K562 (cell line): ENCODE data around the gene DUS1L. TPM values are rescaled to one million over a fixed set of nuclear protein-coding genes. Genes with fewer than 3 reads are reported as not detected.
A peak's percentile ranks its signal among the peaks of the same experiment; 100 is the strongest.

Experiments used
- ATAC-seq: fragments of 200-7000 bp; cut with Tn5 transposase; 3 replicates; pipeline ENCODE4 v1.9.1; 2020; ENCODE audit warnings: moderate library complexity
- BruUV-seq: library from RNA; stranded (reverse); fragments of 400-500 nt; replicated peaks from 2 replicates; lab custom pipeline; 2021; lab: Mats Ljungman, UMichigan
- CTCF ChIA-PET: fragments of 300-600 bp; formaldehyde crosslinking; extraction: SDS; loops from one replicate; lab custom pipeline; 2021; ENCODE audit warnings: low intra/inter-chr PET ratio; lab: Yijun Ruan, JAX
- POLR2A ChIA-PET: fragments of 300-600, 350-650 bp; sonication (Branson Sonifier 250); formaldehyde crosslinking; extraction: SDS; loops from one replicate; lab custom pipeline; 2021; ENCODE audit warnings: antibody characterized with exemption, inconsistent platforms; lab: Yijun Ruan, JAX
- DNase-seq, 4 experiments: peaks; one replicate each; pipeline versions ENCODE4 v3.0.0 to v3.0.0-alpha.2; 2011 to 2018; ENCODE audit warnings: low spot score in 3 of 4, mixed read lengths in 3 of 4; ENCODE audit errors: extremely low read depth in 1 of 4
- FAIRE-seq: peaks from 2 replicates; lab custom pipeline; 2011; peaks lifted over from hg19 to GRCh38; lab: Jason Lieb, UNC
- H2AFZ ChIP-seq: 2 replicates; pipeline ENCODE4 v1.6.0; 2011; ENCODE audit warnings: low read depth, low read length, control low read depth, inconsistent platforms
- H3K27ac ChIP-seq: fragments of 200-600 bp; 3 replicates; pipeline ENCODE4 v1.8.0; 2011; ENCODE audit warnings: low read depth, mild to moderate bottlenecking, control low read depth, inconsistent platforms, low read length, moderate library complexity, mixed read lengths; ENCODE audit errors: extremely low read depth
- H3K27me3 ChIP-seq, 2 experiments: fragments of 300-600 bp in 1 of 2; 2 replicates in 1 of 2; 3 replicates in 1 of 2; pipeline versions ENCODE4 v1.6.0 to v1.8.0; 2011; ENCODE audit warnings: inconsistent platforms in 2 of 2, low read length in 2 of 2, mild to moderate bottlenecking in 1 of 2, mixed read lengths in 1 of 2, moderate library complexity in 1 of 2; ENCODE audit not compliant: control insufficient read depth in 2 of 2, insufficient read depth in 2 of 2
- H3K36me3 ChIP-seq: fragments of 300-600 bp; 3 replicates; pipeline ENCODE4 v1.8.0; 2011; ENCODE audit warnings: mild to moderate bottlenecking, low read length, inconsistent platforms; ENCODE audit not compliant: control insufficient read depth, insufficient read depth
- H3K4me1 ChIP-seq, 2 experiments: fragments of 200-600 bp in 1 of 2; replicated peaks in 1 of 2; 2 replicates in 1 of 2; 3 replicates in 1 of 2; pipeline versions ENCODE4 v1.5.1 to v1.8.0; 2011; ENCODE audit warnings: inconsistent platforms in 2 of 2, low read length in 2 of 2, mild to moderate bottlenecking in 1 of 2, mixed read lengths in 1 of 2, moderate library complexity in 1 of 2; ENCODE audit not compliant: control insufficient read depth in 2 of 2, insufficient read depth in 2 of 2
- H3K4me2 ChIP-seq: 2 replicates; pipeline ENCODE4 v1.6.1; 2011; ENCODE audit warnings: low read length, control low read depth, inconsistent platforms, mixed read lengths; ENCODE audit not compliant: insufficient read depth
- H3K4me3 ChIP-seq: fragments of 200-600 bp; sonication (generic), shearing (Covaris generic); 2 replicates; pipeline ENCODE4 v1.5.1; 2016; ENCODE audit warnings: control low read depth, inconsistent platforms
- H3K79me2 ChIP-seq: fragments of 200-600 bp; 3 replicates; pipeline ENCODE4 v1.8.0; 2011; ENCODE audit warnings: low read length, inconsistent platforms; ENCODE audit not compliant: control insufficient read depth, insufficient read depth
- H3K9ac ChIP-seq, 2 experiments: 2 replicates each; pipeline versions ENCODE4 v1.6.0 to v1.6.1; 2011; ENCODE audit warnings: low read depth in 2 of 2, low read length in 2 of 2, control low read depth in 1 of 2, inconsistent platforms in 1 of 2, mild to moderate bottlenecking in 1 of 2, mixed read lengths in 1 of 2; ENCODE audit not compliant: insufficient read depth in 1 of 2
- H3K9me1 ChIP-seq: one replicate; pipeline ENCODE4 v1.6.0; 2011; ENCODE audit warnings: inconsistent platforms, mild to moderate bottlenecking, low read length, moderate library complexity; ENCODE audit not compliant: control insufficient read depth, insufficient read depth
- H3K9me3 ChIP-seq: replicated peaks from 2 replicates; pipeline ENCODE4 v1.5.1; 2011; ENCODE audit warnings: low read depth, low read length, inconsistent platforms; ENCODE audit not compliant: control insufficient read depth, insufficient read depth
- H4K20me1 ChIP-seq: replicated peaks from 2 replicates; pipeline ENCODE4 v1.6.1; 2011; ENCODE audit warnings: low read length, inconsistent platforms, mixed read lengths; ENCODE audit not compliant: control insufficient read depth, insufficient read depth
- HEY1 ChIP-seq: fragments of 250-450 bp; sonication (Bioruptor Pico); IDR thresholded peaks from 2 replicates; pipeline ENCODE4 v1.5.0; 2020; ENCODE audit warnings: mild to moderate bottlenecking, moderate library complexity, borderline replicate concordance
- MTA2 ChIP-seq: fragments of 450-650 bp; IDR thresholded peaks from 2 replicates; pipeline ENCODE4 v1.6.1; 2016; ENCODE audit warnings: low read depth
- NEUROD1 ChIP-seq: fragments of 150-350 bp; IDR thresholded peaks from 2 replicates; pipeline ENCODE4 v1.6.1; 2014; ENCODE audit warnings: borderline replicate concordance, low read length, low read depth; ENCODE audit not compliant: partially characterized antibody
- RBM25 ChIP-seq: fragments of 200-400 bp; formaldehyde crosslinking; IDR thresholded peaks from 2 replicates; pipeline ENCODE4 v1.6.1; 2018; ENCODE audit warnings: low read length, low read depth, moderate library complexity; ENCODE audit not compliant: severe bottlenecking
- THAP7 ChIP-seq: fragments of 250-450 bp; sonication (Bioruptor Pico); IDR thresholded peaks from 2 replicates; pipeline ENCODE4 v1.5.0; 2021
- ZC3H8 ChIP-seq: fragments of 450-650 bp; IDR thresholded peaks from 2 replicates; pipeline ENCODE4 v1.6.1; 2017
- ZNF175 ChIP-seq: fragments of 200-800 bp; sonication (Bioruptor generic); IDR thresholded peaks from 2 replicates; pipeline ENCODE4 v1.6.1; 2016; ENCODE audit warnings: low read depth, mild to moderate bottlenecking, missing genetic modification characterization, missing compliant biosample characterization
- ZNF444 ChIP-seq: fragments of 250-450 bp; sonication (Bioruptor Pico); IDR thresholded peaks from 2 replicates; pipeline ENCODE4 v1.4.0; 2020; ENCODE audit warnings: mild to moderate bottlenecking, moderate library complexity
- ZSCAN29 ChIP-seq: fragments of 450-650 bp; IDR thresholded peaks from 2 replicates; pipeline ENCODE4 v1.6.1; 2017
- WGBS: fragments of 100-300 bp; shearing (Covaris generic); methylation state at CpG from one replicate; pipeline ENCODE4 v1.1.6; 2016; ENCODE audit warnings: low coverage, mixed read lengths; ENCODE audit not compliant: insufficient coverage; ENCODE audit errors: missing lambda C conversion rate; 5-methylcytosine and 5-hydroxymethylcytosine counted together
- in situ Hi-C: fragments of 300-500 bp; cut with MboI; formaldehyde crosslinking; loops from 4 replicates; pipeline ENCODE4 v1.15.0; 2018; ENCODE audit warnings: inconsistent platforms, mixed read lengths
- intact Hi-C: fragments of 100-400 bp; cut with micrococcal nuclease; formaldehyde crosslinking; loops from 2 replicates; pipeline ENCODE4 v1.14.2; 2022
- polyA plus RNA-seq, 8 experiments: library from polyadenylated mRNA; depleted of rRNA in 4 of 8; stranded (reverse) in 5 of 8; unstranded in 3 of 8; fragments of >200 nt; fragmentation: Nextera tagmentation in 2 of 8; fragmentation: Illumina TruSeq in 1 of 8; extraction: Ambion mirVana in 2 of 8; extraction: Trizol in 1 of 8; gene quantifications; 2 replicates each; pipeline versions ENCODE4 v1.2.1 to v1.2.3, GENCODE V29; 2011 to 2014; ENCODE audit warnings: inconsistent platforms in 1 of 8, missing spikeins in 1 of 8
- total RNA-seq, 7 experiments: library from RNA; depleted of rRNA in 6 of 7; stranded (reverse); fragments of >200 nt in 6 of 7; fragmentation: Illumina TruSeq in 2 of 7; extraction: Trizol in 2 of 7; gene quantifications; 2 replicates each; pipeline versions ENCODE4 v1.2.1 to v1.2.3, GENCODE V29; 2011 to 2021; ENCODE audit warnings: low replicate concordance in 1 of 7
- TF ChIP-seq, protein P1 (sequence below): fragments of 450-650 bp; IDR thresholded peaks from 2 replicates; pipeline ENCODE4 v1.6.1; 2016; ENCODE audit warnings: missing biosample characterization, missing genetic modification characterization

The DUS1L gene
- total and polyA plus RNA-seq, 9 of the 15 experiments (the other 6 are each of a cell fraction or from before 2014, with no cell fraction given): 7.8 to 210 (median 83.9) TPM

DNA sequence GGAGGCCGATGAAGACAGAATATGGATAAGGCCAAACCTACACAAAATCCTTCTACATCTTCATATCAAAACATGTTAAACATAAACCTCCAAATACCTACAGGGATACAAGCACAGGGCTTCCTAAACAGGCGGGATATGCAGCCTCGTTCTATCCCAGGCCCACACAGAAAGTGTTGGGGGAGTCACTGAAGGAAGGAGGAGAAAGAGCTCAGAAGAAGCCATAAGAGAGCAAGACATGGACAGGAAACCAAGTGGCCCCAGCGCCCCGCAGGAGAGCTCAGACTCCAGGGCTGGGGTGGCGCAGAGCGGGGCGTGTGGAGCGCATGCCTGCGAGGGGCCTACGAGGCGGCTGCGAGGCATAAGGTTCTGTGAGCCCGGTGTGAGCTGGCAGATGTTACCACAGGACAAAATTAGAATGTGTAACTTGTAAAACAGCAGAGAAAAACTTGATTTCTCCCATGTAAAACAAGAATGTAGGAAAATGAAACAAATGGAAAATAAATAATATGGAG lies 43.4 kb upstream of the DUS1L start:
- Histone ChIP-seq H3K4me3 (no peak overlapping the region), H3K27ac (no peak overlapping the region), H3K9me3 (no peaks in the 10 kb centered on the region), H4K20me1 (no peaks in the 10 kb centered on the region), H3K4me2 (no peak overlapping the region)
- DNase-seq: no peak
- BruUV-seq: no TSS peak
- intact Hi-C loops: loop anchor here (5.0 kb wide), 1 partner anchor 33 kb away; no protein-coding TSS in a partner anchor
- WGBS: 79% methylated on average over 14 of the region's 14 CpGs
- TF ChIP-seq, protein P1, sequence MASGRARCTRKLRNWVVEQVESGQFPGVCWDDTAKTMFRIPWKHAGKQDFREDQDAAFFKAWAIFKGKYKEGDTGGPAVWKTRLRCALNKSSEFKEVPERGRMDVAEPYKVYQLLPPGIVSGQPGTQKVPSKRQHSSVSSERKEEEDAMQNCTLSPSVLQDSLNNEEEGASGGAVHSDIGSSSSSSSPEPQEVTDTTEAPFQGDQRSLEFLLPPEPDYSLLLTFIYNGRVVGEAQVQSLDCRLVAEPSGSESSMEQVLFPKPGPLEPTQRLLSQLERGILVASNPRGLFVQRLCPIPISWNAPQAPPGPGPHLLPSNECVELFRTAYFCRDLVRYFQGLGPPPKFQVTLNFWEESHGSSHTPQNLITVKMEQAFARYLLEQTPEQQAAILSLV: no peak
- TF ChIP-seq ZC3H8: no peak
- no peak for TF ChIP-seq ZSCAN29
- no peak for TF ChIP-seq THAP7 (CRISPR knock-in tag)
- no peak for TF ChIP-seq NEUROD1
- no peak for TF ChIP-seq ZNF175
- TF ChIP-seq RBM25: no peak
- TF ChIP-seq HEY1: no peak
- TF ChIP-seq MTA2: no peak
- TF ChIP-seq ZNF444 (CRISPR knock-in tag): no peak
- TF ChIP-seq, all 486 proteins: peak for 0
- no peak for ATAC-seq
- H2AFZ ChIP-seq: no peak overlapping the region
- POLR2A ChIA-PET: interaction anchor here (1.1 to 2.4 kb wide), 2 partner anchors 9 to 10 kb away, joined by 7 to 11 read pairs; no protein-coding TSS in a partner anchor
- H3K79me2 ChIP-seq: no peaks in the 10 kb centered on the region
- no peaks in the 10 kb centered on the region for H3K9me1 ChIP-seq
- H3K4me1 ChIP-seq: peaks cover 4 to 48% of the 10 kb centered on the region in 2 experiments
- H3K36me3 ChIP-seq: peaks cover 15% of the 10 kb centered on the region; the same call in 1 of the 3 replicates
- H3K9ac ChIP-seq: 0 out of 4 replicates have a peak overlapping the region, but pooled peaks of 1 of the 2 experiments have one; percentile 59
- no peaks in the 10 kb centered on the region for H3K27me3 ChIP-seq
- FAIRE-seq: no peak
- in situ Hi-C loops: no loop called here
- CTCF ChIA-PET: no interaction called here
